ENCODE data around the gene TELO2. TPM values are rescaled to one million over a fixed set of nuclear protein-coding genes. Genes with fewer than 3 reads are reported as not detected.

TELO2 gene
- total RNA-seq, 1 donor from 2014 or later = 55.7 TPM

DNA sequence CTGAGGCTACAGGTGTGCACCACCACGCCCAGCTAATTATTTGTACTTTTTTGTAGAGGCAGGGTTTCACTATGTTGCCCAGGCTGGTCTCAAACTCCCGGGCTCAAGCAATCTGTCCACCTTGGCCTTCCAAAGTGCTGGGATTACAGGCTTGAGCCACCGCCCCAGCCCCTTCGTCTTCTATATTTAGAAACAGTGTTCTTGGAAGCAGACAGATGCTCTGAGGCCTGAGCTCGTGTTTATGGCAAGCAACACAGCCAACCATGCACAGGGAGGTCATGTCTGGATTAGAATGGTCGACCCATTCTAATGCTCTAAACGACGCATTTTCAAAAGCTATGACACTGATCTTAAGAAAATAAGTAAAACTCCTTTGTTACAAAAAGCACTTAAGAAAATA, 56.9 kb downstream of the TELO2 start:
- intact Hi-C loops (cut with micrococcal nuclease) = no loop called here

DNA sequence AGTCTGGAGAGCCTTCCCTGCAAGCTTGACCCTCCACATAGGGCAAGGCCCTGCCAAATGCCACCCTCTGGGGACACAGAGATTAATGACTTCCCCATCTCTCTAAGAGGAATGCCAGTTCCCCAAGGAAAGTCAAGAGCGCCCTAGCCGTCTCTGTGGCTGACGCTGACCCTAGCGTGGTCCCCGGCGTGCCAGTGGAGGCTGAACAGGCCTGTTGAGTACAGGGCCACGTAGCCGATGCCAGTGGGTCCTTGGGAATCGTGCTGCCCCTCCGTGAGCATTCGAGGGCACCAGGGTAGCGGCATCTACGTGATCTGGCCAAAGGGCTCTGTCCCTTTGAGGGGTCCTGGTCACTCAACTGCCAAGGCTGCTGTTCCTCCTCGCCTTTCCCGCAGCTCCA, 57.5 kb downstream of the TELO2 start:
- intact Hi-C loops (cut with micrococcal nuclease) = no loop called here

GRCh38 chr16:1551166-1551565, 58.0 kb downstream of the TELO2 start:
- intact Hi-C loops (cut with micrococcal nuclease) = no loop called here

GRCh38 chr16:1552129-1552528, 59.0 kb downstream of the TELO2 start:
- intact Hi-C loops (cut with micrococcal nuclease) = no loop called here

DNA sequence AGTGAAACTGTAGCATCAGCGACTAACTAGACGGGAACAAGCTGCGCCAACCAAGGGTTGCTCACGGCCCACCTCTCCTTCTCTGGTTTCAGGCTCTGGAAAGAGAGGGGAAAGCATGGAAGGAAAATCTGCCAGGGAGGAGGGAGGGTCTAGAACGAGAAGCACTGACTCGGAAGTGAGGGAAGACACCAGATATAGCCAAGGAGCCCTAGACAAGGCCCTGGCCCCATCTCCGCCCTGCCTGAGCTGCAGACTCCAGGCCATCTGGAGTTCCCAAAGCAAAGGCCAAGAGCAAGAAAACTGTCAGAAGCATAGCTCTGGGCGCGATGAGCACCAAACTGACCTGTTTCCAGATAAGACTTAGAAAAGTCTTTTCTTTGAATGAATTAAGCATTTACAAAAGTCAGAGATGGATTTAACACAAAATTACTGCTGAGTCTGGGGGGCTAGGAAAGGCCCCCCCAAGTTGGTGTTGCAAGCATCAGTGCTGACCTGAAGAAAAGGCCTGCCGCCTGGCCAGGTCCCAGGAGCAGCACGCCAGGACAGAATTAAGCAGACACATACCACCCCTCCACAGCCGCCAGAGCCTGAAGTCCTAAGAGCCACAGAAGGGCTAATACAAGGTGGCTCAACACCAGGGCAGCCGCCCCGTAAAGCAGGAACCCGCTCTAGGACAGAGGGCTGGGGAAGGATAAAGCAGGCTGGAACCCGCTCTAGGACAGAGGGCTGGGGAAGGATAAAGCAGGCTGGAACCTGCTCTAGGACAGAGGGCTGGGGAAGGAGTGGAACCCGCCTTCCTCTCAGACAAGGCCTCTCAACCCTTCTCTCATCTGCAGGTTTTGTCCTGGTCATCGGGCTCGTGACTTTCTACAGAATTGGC, 61.0 kb downstream of the TELO2 start:
- intact Hi-C loops (cut with micrococcal nuclease) = no loop called here

- intact Hi-C loops (cut with micrococcal nuclease) = loop anchor here (5.0 kb wide), 1 partner anchor 57 kb away; the partner anchor contains the start of genes CRAMP1 and IFT140
Measured at GRCh38 chr16:1554826-1555445, 61.8 kb downstream of the TELO2 start.

- intact Hi-C loops (cut with micrococcal nuclease) = loop anchor here (5.0 kb wide), 1 partner anchor 56 kb away; the partner anchor contains the start of genes CRAMP1 and IFT140
Measured at GRCh38 chr16:1556254-1556653, 63.1 kb downstream of the TELO2 start.

GRCh38 chr16:1557074-1557473, 63.9 kb downstream of the TELO2 start:
- intact Hi-C loops (cut with micrococcal nuclease) = loop anchor here (5.0 kb wide), 1 partner anchor 55 kb away; the partner anchor contains the start of genes CRAMP1 and IFT140

DNA sequence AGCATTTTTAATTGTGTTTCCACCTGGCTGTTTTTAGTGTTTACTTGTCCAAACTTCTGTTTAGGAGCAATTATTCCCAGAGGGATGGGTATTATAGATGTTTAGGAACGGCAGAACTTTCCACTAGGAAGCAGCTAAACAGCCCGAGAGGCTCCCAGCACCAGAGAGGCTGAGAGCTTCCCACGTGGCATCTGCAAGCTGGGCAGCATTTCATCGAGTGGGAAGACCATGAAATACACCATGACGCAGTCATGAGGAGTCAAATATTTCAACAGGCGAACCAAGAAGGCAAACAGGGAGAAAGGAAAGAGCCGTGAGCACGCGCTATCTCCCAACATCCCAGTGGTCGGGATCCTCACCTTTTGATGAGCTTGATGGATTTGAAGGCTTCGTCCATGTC, 64.4 kb downstream of the TELO2 start:
- intact Hi-C loops (cut with micrococcal nuclease) = loop anchor here (5.0 kb wide), 1 partner anchor 55 kb away; the partner anchor contains the start of genes CRAMP1 and IFT140

- intact Hi-C loops (cut with micrococcal nuclease) = loop anchor here (2.0 to 5.0 kb wide), 3 partner anchors 17 to 53 kb away; partner anchors contain the start of genes CRAMP1 and IFT140
Measured at GRCh38 chr16:1559446-1559975, 66.4 kb downstream of the TELO2 start.

Other genes starting within 250 kb of the TELO2 start
- not detected in 2 replicates for gene TPSD1, start 237.3 kb upstream of the TELO2 start, total RNA-seq
- 217 and 224 TPM in 2 replicates for gene UBE2I, start 183.7 kb upstream of the TELO2 start, total RNA-seq
- 1.4 and 1.8 TPM in 2 replicates for gene BAIAP3, start 159.7 kb upstream of the TELO2 start, total RNA-seq
- 53.7 and 60.0 TPM in 2 replicates for gene TSR3, start 141.5 kb upstream of the TELO2 start, total RNA-seq
- 36.1 and 39.1 TPM in 2 replicates for gene GNPTG, start 141.4 kb upstream of the TELO2 start, total RNA-seq
- gene UNKL, start 78.7 kb upstream of the TELO2 start, total RNA-seq = 43.3 and 47.9 TPM in 2 replicates
- gene UQCC4, start 72.6 kb upstream of the TELO2 start, total RNA-seq = 13.2 and 16.4 TPM in 2 replicates
- not detected in 2 replicates for gene PERCC1, start 62.3 kb upstream of the TELO2 start, total RNA-seq
- 1.8 and 3.2 TPM in 2 replicates for gene CCDC154, start 48.8 kb upstream of the TELO2 start, total RNA-seq
- gene CLCN7, start 18.3 kb upstream of the TELO2 start, total RNA-seq = 80.8 and 81.0 TPM in 2 replicates
- gene PTX4, start 4.4 kb upstream of the TELO2 start, total RNA-seq = not detected in 2 replicates
- 49.2 and 49.9 TPM in 2 replicates for gene TMEM204, start 40.3 kb downstream of the TELO2 start, total RNA-seq
- 6.7 and 8.7 TPM in 2 replicates for gene IFT140, start 118.7 kb downstream of the TELO2 start, total RNA-seq
- 36.9 and 37.8 TPM in 2 replicates for gene CRAMP1, start 119.0 kb downstream of the TELO2 start, total RNA-seq
- gene JPT2, start 184.9 kb downstream of the TELO2 start, total RNA-seq = 66.8 and 68.8 TPM in 2 replicates
- gene MAPK8IP3, start 212.8 kb downstream of the TELO2 start, total RNA-seq = 122 and 123 TPM in 2 replicates

Measured in T-helper 1 cell treated with Interleukin-12 subunit alpha and Interleukin-12 subunit beta and Interleukin-4 antibody, amounts not matched to agents 30 ng/mL and 1 ng/mL, for 36 hours (primary cell).